Upper lobe of left lung (tissue), 4 donors: ENCODE results near the gene CCM2L.

Source experiments
- EP300 ChIP-seq, 4 donors: sonication (generic); formaldehyde crosslinking; IDR thresholded peaks; one replicate each; pipeline ENCODE4 v1.5.1; 2017; ENCODE audit warnings: antibody characterized with exemption in 4 of 4, control low read depth in 2 of 4
- POLR2A ChIP-seq, 4 donors: fragments of 450-650 bp; IDR thresholded peaks; one replicate each; pipeline ENCODE4 v1.5.1; 2016 to 2017; ENCODE audit warnings: antibody characterized with exemption in 4 of 4, mild to moderate bottlenecking in 2 of 4
- POLR2AphosphoS5 ChIP-seq, 2 donors: sonication (generic); formaldehyde crosslinking; IDR thresholded peaks; one replicate each; pipeline ENCODE4 v1.5.1; 2017; ENCODE audit warnings: antibody characterized with exemption in 2 of 2
- TF ChIP-seq, protein P1 (sequence below), 6 experiments: fragments of 450-650 bp in 4 of 6; fragments of 200-600 bp in 2 of 6; sonication (generic) in 2 of 6; IDR thresholded peaks; one replicate each; pipeline ENCODE4 v1.5.1; 2016 to 2019; ENCODE audit warnings: antibody characterized with exemption in 6 of 6

DNA sequence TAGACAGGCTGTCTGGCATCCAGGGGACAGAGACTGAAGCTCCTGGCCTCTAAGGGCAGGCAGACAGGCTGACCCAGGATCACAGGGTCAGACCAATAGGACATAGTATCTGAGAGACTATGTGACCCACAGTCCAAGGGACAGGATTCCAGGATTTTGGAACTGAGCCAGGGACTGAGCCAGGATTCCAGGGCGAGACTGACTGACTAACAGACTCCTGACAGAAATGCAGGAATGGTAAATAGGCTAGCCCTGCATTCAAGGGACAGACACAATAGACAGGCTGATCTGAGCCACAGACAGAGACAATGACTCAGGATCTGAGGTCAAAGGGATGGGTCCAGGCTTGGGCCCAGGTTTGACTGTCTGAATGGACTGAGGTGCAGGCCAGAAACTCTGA is 22.5 kb upstream of the CCM2L start:
- TF ChIP-seq, protein P1, sequence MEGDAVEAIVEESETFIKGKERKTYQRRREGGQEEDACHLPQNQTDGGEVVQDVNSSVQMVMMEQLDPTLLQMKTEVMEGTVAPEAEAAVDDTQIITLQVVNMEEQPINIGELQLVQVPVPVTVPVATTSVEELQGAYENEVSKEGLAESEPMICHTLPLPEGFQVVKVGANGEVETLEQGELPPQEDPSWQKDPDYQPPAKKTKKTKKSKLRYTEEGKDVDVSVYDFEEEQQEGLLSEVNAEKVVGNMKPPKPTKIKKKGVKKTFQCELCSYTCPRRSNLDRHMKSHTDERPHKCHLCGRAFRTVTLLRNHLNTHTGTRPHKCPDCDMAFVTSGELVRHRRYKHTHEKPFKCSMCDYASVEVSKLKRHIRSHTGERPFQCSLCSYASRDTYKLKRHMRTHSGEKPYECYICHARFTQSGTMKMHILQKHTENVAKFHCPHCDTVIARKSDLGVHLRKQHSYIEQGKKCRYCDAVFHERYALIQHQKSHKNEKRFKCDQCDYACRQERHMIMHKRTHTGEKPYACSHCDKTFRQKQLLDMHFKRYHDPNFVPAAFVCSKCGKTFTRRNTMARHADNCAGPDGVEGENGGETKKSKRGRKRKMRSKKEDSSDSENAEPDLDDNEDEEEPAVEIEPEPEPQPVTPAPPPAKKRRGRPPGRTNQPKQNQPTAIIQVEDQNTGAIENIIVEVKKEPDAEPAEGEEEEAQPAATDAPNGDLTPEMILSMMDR (IDR thresholded peaks at IDR 0.05): no peak
- no peak for TF ChIP-seq POLR2A (IDR thresholded peaks at IDR 0.05)
- no peak for TF ChIP-seq POLR2AphosphoS5 (IDR thresholded peaks at IDR 0.05)
- TF ChIP-seq EP300 (IDR thresholded peaks at IDR 0.05): no peak
